Measurements from ENCODE around the gene LRRC46. TPM values are rescaled to one million over a fixed set of nuclear protein-coding genes. Genes with fewer than 3 reads are reported as not detected.

The LRRC46 gene
- total and polyA plus RNA-seq, 4 donors: 9.3 to 25.3 (median 10.7) TPM

DNA sequence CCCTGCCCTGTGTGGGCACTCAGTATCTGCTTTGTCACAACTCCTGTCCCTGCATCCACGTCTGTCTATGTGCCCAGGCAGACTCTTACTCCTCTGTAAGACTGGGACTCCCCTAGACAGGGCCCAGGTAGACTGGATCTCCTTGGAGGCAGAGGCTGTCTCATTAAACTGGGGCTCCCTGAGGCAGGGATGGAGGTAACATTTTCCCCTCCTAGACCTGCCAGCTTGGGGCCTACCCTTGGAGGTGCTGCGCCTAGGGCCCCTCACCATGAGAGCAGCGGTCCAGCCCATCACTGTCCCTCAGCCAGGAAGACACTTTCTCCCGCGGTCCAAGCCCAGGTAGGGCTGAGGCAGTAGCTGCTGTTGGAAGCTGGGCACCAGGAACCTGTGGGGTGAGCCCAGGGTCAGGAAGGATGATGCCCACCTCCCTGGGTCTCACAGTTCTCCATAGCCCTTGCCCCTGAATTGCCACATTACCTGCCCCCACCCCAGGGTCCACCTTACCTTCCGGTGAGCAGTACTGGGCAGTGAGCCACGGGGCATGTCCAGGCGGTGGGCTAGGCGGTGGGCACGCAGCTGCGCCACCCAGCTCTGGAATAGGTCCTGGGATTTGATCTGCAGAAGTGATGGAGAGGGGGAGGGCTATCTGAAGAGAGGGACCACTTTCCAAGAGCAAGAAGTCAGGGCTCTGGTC, 13.3 kb upstream of the LRRC46 start:
- WGBS, 2 donors: 95 to 99% methylated on average over 11 of the region's 11 CpGs
- Histone ChIP-seq H3K27me3 (ENCODE audit: control insufficient read depth in 3 of 3, insufficient read depth in 3 of 3, low read length in 2 of 3) (no peaks in the 10 kb centered on the region), H3K4me3 (no peak overlapping the region), H3K4me1 (ENCODE audit: control insufficient read depth in 5 of 5, insufficient read depth in 5 of 5, low read length in 5 of 5) (peaks cover 2 to 20% (median 7%) of the 10 kb centered on the region in 5 donors), H3K9ac (ENCODE audit: insufficient read depth in 1 of 2, low read length in 2 of 2) (no peak overlapping the region), H3K36me3 (ENCODE audit: control insufficient read depth in 4 of 4, insufficient read depth in 4 of 4, low read length in 4 of 4) (peaks cover 0 to 58% (median 10%) of the 10 kb centered on the region in 4 donors), H3K27ac (ENCODE audit: low read depth in 1 of 2, low read length in 1 of 2) (no peak overlapping the region), H3K9me3 (ENCODE audit: control insufficient read depth in 4 of 4, insufficient read depth in 3 of 4, low read length in 3 of 4) (no peaks in the 10 kb centered on the region)
- ATAC-seq (ENCODE audit: insufficient read depth, low FRiP score): no peak
- no peak for DNase-seq
- TF ChIP-seq, protein P1, sequence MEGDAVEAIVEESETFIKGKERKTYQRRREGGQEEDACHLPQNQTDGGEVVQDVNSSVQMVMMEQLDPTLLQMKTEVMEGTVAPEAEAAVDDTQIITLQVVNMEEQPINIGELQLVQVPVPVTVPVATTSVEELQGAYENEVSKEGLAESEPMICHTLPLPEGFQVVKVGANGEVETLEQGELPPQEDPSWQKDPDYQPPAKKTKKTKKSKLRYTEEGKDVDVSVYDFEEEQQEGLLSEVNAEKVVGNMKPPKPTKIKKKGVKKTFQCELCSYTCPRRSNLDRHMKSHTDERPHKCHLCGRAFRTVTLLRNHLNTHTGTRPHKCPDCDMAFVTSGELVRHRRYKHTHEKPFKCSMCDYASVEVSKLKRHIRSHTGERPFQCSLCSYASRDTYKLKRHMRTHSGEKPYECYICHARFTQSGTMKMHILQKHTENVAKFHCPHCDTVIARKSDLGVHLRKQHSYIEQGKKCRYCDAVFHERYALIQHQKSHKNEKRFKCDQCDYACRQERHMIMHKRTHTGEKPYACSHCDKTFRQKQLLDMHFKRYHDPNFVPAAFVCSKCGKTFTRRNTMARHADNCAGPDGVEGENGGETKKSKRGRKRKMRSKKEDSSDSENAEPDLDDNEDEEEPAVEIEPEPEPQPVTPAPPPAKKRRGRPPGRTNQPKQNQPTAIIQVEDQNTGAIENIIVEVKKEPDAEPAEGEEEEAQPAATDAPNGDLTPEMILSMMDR (IDR thresholded peaks at IDR 0.05; ENCODE audit: control extremely low read depth, extremely low read depth): no peak

- H3K27me3 ChIP-seq (ENCODE audit: control insufficient read depth in 3 of 3, insufficient read depth in 3 of 3, low read length in 2 of 3): no peaks in the 10 kb centered on the region
- peak overlapping the region in 1 of 2 donors; percentile 28 for H3K27ac ChIP-seq (ENCODE audit: low read depth in 1 of 2, low read length in 1 of 2)
- 69 to 72% methylated on average over 10 of the region's 10 CpGs for WGBS, 2 donors
- H3K36me3 ChIP-seq (ENCODE audit: control insufficient read depth in 4 of 4, insufficient read depth in 4 of 4, low read length in 4 of 4): peaks cover 5 to 56% (median 14%) of the 10 kb centered on the region in 4 donors
- no peak overlapping the region for H3K9ac ChIP-seq (ENCODE audit: insufficient read depth in 1 of 2, low read length in 2 of 2)
- TF ChIP-seq, protein P1 (IDR thresholded peaks at IDR 0.05; ENCODE audit: control extremely low read depth, extremely low read depth): no peak
- no peak overlapping the region for H3K4me3 ChIP-seq
- no peaks in the 10 kb centered on the region for H3K9me3 ChIP-seq (ENCODE audit: control insufficient read depth in 4 of 4, insufficient read depth in 3 of 4, low read length in 3 of 4)
- peaks cover 2 to 20% (median 7%) of the 10 kb centered on the region in 5 donors for H3K4me1 ChIP-seq (ENCODE audit: control insufficient read depth in 5 of 5, insufficient read depth in 5 of 5, low read length in 5 of 5)
- DNase-seq (no peak), ATAC-seq (ENCODE audit: insufficient read depth, low FRiP score) (no peak)
These were observed 12.0 kb upstream of the LRRC46 start for GRCh38 chr17:47819475-47819874.

GRCh38 chr17:47820033-47820789, 11.3 kb upstream of the LRRC46 start:
- ATAC-seq (ENCODE audit: insufficient read depth, low FRiP score) (no peak), DNase-seq (no peak)
- H3K27me3 ChIP-seq (ENCODE audit: control insufficient read depth in 3 of 3, insufficient read depth in 3 of 3, low read length in 2 of 3): no peaks in the 10 kb centered on the region
- peak overlapping the region in 1 of 2 donors; percentile 37 for H3K9ac ChIP-seq (ENCODE audit: insufficient read depth in 1 of 2, low read length in 2 of 2)
- TF ChIP-seq, protein P1 (IDR thresholded peaks at IDR 0.05; ENCODE audit: control extremely low read depth, extremely low read depth): no peak
- H3K9me3 ChIP-seq (ENCODE audit: control insufficient read depth in 4 of 4, insufficient read depth in 3 of 4, low read length in 3 of 4): no peaks in the 10 kb centered on the region
- WGBS, 2 donors: 51 to 70% methylated on average over 12 of the region's 12 CpGs
- H3K4me1 ChIP-seq (ENCODE audit: control insufficient read depth in 5 of 5, insufficient read depth in 5 of 5, low read length in 5 of 5): peaks cover 2 to 20% (median 7%) of the 10 kb centered on the region in 5 donors
- no peak overlapping the region for H3K4me3 ChIP-seq
- peak overlapping the region in 1 of 2 donors; percentile 84 for H3K27ac ChIP-seq (ENCODE audit: low read depth in 1 of 2, low read length in 1 of 2)
- peaks cover 5 to 50% (median 13%) of the 10 kb centered on the region in 4 donors for H3K36me3 ChIP-seq (ENCODE audit: control insufficient read depth in 4 of 4, insufficient read depth in 4 of 4, low read length in 4 of 4)
